A549 (cell line): ENCODE results near the gene GNB5. TPM values are rescaled to one million over a fixed set of nuclear protein-coding genes. Genes with fewer than 3 reads are reported as not detected.
A peak's percentile ranks its signal among the peaks of the same experiment; 100 is the strongest.

Experiments used
- ATAC-seq, 2 experiments: fragments of 200-7000 bp in 1 of 2; fragments of >200 bp in 1 of 2; cut with Nextera tagmentation in 1 of 2; cut with Tn5 transposase in 1 of 2; 3 replicates each; pipeline versions ENCODE4 v1.8.0 to v1.9.1; 2018 to 2020; ENCODE audit warnings: mild to moderate bottlenecking in 1 of 2, moderate library complexity in 1 of 2
- CTCF ChIA-PET: fragments of 300-600 bp; sonication (Branson Sonifier 250); formaldehyde crosslinking; extraction: SDS; loops from one replicate; lab custom pipeline; 2021; ENCODE audit warnings: antibody characterized with exemption, inconsistent platforms; lab: Yijun Ruan, JAX
- POLR2A ChIA-PET: fragments of 350-600 bp; formaldehyde crosslinking; extraction: SDS; loops from one replicate; lab custom pipeline; 2021; ENCODE audit warnings: antibody characterized with exemption, inconsistent platforms; lab: Yijun Ruan, JAX
- DNase-seq, 2 experiments: peaks; one replicate each; pipeline versions ENCODE4 v3.0.0 to v3.0.0-alpha.2; 2011 to 2016; ENCODE audit warnings: low read depth in 1 of 2, low spot score in 1 of 2
- FAIRE-seq: peaks from 2 replicates; lab custom pipeline; 2011; peaks lifted over from hg19 to GRCh38; lab: Jason Lieb, UNC
- H3K27ac ChIP-seq, 2 experiments: fragments of >200 bp; sonication (Bioruptor Twin); formaldehyde crosslinking; 3 replicates each; pipeline ENCODE4 v1.5.1; 2016 to 2017
- H3K4me1 ChIP-seq: fragments of >200 bp; sonication (Bioruptor Twin); formaldehyde crosslinking; 3 replicates; pipeline ENCODE4 v1.6.1; 2016
- H3K4me2 ChIP-seq: fragments of >200 bp; sonication (Bioruptor Twin); formaldehyde crosslinking; 3 replicates; pipeline ENCODE4 v1.6.1; 2016
- H3K4me3 ChIP-seq: fragments of >200 bp; sonication (Bioruptor Twin); formaldehyde crosslinking; 3 replicates; pipeline ENCODE4 v1.5.1; 2016
- H3K9me3 ChIP-seq: fragments of >200 bp; sonication (Bioruptor Twin); formaldehyde crosslinking; 3 replicates; pipeline ENCODE4 v1.6.1; 2016
- CBX8 ChIP-seq: fragments of 200-600 bp; sonication (generic); IDR thresholded peaks from 2 replicates; pipeline ENCODE4 v1.6.1; 2016
- CEBPB ChIP-seq, 2 experiments: fragments of >200 bp in 1 of 2; sonication (Bioruptor Twin) in 1 of 2; formaldehyde crosslinking in 1 of 2; IDR thresholded peaks; 2 replicates each; pipeline ENCODE4 v1.6.1; 2012 to 2016
- CHD4 ChIP-seq: fragments of 200-600 bp; sonication (generic); IDR thresholded peaks from 2 replicates; pipeline ENCODE4 v1.6.1; 2016; ENCODE audit warnings: antibody characterized with exemption, mild to moderate bottlenecking, borderline replicate concordance
- FOSL2 ChIP-seq, 2 experiments: fragments of 450-650 bp in 1 of 2; fragments of >200 bp in 1 of 2; sonication (Bioruptor Twin) in 1 of 2; formaldehyde crosslinking; IDR thresholded peaks; 2 replicates each; pipeline versions ENCODE4 v1.5.0 to v1.6.1; 2016 to 2020; ENCODE audit warnings: mild to moderate bottlenecking in 1 of 2, moderate library complexity in 1 of 2
- HOXB13 ChIP-seq: fragments of 250-450 bp; sonication (Bioruptor Pico); IDR thresholded peaks from 2 replicates; pipeline ENCODE4 v1.5.0; 2020; ENCODE audit warnings: low read depth, mild to moderate bottlenecking, moderate library complexity
- HOXB5 ChIP-seq: fragments of 250-450 bp; sonication (Bioruptor Pico); IDR thresholded peaks from 2 replicates; pipeline ENCODE4 v1.5.0; 2020; ENCODE audit warnings: mild to moderate bottlenecking, moderate library complexity
- JUNB ChIP-seq: fragments of >200 bp; sonication (Bioruptor Twin); formaldehyde crosslinking; IDR thresholded peaks from 2 replicates; pipeline ENCODE4 v1.6.1; 2016
- KDM5A ChIP-seq: fragments of 200-600 bp; sonication (generic); IDR thresholded peaks from 2 replicates; pipeline ENCODE4 v1.6.1; 2016; ENCODE audit warnings: antibody characterized with exemption, mild to moderate bottlenecking
- MAFK ChIP-seq: fragments of 450-650 bp; IDR thresholded peaks from 2 replicates; pipeline ENCODE4 v1.6.1; 2014; ENCODE audit not compliant: partially characterized antibody
- NFE2L2 ChIP-seq: fragments of 150-350 bp; conservative IDR thresholded peaks from 2 replicates; pipeline ENCODE4 v1.6.1; 2014; ENCODE audit warnings: low read length
- POLR2A ChIP-seq: IDR thresholded peaks from 2 replicates; pipeline ENCODE4 v1.6.1; 2012; ENCODE audit warnings: mild to moderate bottlenecking, low read length
- RAD21 ChIP-seq, 2 experiments: fragments of >200 bp in 1 of 2; sonication (Bioruptor Twin) in 1 of 2; formaldehyde crosslinking in 1 of 2; IDR thresholded peaks in 1 of 2; conservative IDR thresholded peaks in 1 of 2; 2 replicates in 1 of 2; 3 replicates in 1 of 2; pipeline ENCODE4 v1.6.1; 2012 to 2018; ENCODE audit warnings: inconsistent platforms in 1 of 2
- RNF2 ChIP-seq: fragments of 200-600 bp; sonication (generic); IDR thresholded peaks from 2 replicates; pipeline ENCODE4 v1.6.1; 2016; ENCODE audit warnings: low read depth, mild to moderate bottlenecking, antibody characterized with exemption, moderate library complexity, borderline replicate concordance
- SMC3 ChIP-seq: fragments of >200 bp; sonication (Bioruptor Twin); formaldehyde crosslinking; IDR thresholded peaks from 3 replicates; pipeline ENCODE4 v1.6.1; 2018; ENCODE audit warnings: inconsistent platforms
- ZNF302 ChIP-seq: fragments of 250-450 bp; sonication (Bioruptor Pico); IDR thresholded peaks from 2 replicates; pipeline ENCODE4 v1.9.0; 2021; ENCODE audit warnings: inconsistent platforms, mild to moderate bottlenecking, moderate library complexity
- WGBS: methylation state at CpG from one replicate; pipeline ENCODE4 v1.1.6; 2017; ENCODE audit errors: missing lambda C conversion rate; 5-methylcytosine and 5-hydroxymethylcytosine counted together
- polyA plus RNA-seq, 4 experiments: library from polyadenylated mRNA; depleted of rRNA in 3 of 4; stranded (reverse); fragments of >200 nt; fragmentation: RNase III in 1 of 4; extraction: RNeasy Plus Mini Kit Qiagen cat#74134 plus additional on column Dnase treatment in 1 of 4; gene quantifications; 2 replicates in 3 of 4; 3 replicates in 1 of 4; pipeline ENCODE4 v1.2.3, GENCODE V29; 2011 to 2017
- TF ChIP-seq, protein P1 (sequence below): IDR thresholded peaks from 2 replicates; pipeline ENCODE4 v1.6.1; 2012
- TF ChIP-seq, protein P2 (sequence below): fragments of >200 bp; sonication (Bioruptor Twin); formaldehyde crosslinking; IDR thresholded peaks from 3 replicates; pipeline ENCODE4 v1.6.1; 2016

The GNB5 gene
- polyA plus RNA-seq, 2 of the 4 experiments (the other 2 are of a cell fraction), result 57.2 to 67.5 TPM

DNA sequence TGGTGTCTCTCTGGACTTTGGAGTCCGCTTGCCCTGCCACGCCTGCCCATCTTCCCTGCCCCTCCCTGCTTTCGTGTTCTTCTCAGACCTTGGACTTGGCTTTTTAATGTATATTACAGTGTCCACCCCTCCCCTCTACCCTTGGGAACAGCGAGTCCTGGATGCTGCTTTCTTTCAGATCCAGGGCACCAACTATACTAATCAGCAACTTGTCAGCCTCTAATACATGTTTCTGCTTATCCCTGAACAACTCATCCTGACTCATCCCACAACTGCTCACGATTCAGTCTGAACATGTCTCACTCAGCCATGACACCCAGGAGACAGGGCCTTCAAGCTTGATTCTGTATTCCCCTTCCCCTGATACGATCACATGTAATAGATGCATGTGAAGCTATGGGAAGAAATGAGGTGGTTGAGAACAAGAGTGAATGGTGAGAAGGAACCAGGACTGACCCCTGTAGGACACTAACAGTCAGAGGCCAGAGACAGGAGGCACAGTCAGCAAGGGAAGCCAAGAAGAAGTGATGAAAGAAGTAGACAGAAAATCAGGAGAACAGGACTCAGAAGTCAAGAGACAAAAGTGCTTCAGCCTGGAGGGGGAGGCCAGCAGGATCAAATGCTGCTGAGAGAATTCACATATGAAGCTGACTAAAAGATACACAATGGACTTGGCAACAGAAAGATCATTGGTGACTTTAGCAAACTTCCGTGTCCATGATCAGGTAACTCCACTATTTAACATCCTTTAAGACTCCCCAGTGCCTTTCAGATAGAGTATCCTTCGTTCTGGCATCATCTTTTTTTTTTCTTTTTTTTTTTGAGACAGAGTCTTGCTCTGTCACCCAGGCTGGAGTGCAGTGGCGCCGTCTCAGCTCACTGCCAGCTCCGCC, 114.1 kb downstream of the GNB5 start:
- 61% methylated on average over 11 of the region's 11 CpGs for WGBS
- peak; percentile 84 to 87 for ATAC-seq
- H3K4me1 ChIP-seq, result peaks cover 34% of the 10 kb centered on the region
- H3K4me3 ChIP-seq, result no peak overlapping the region
- peak overlapping the region; percentile 52 for H3K4me2 ChIP-seq
- FAIRE-seq, result no peak
- POLR2A ChIA-PET, result interaction anchor here (0.9 to 1.9 kb wide), 2 partner anchors 57 to 106 kb away, joined by 3 to 6 read pairs; partner anchors contain the start of gene LEO1
- H3K27ac ChIP-seq, result peak overlapping the region; percentile 69 to 82
- TF ChIP-seq, protein P1, sequence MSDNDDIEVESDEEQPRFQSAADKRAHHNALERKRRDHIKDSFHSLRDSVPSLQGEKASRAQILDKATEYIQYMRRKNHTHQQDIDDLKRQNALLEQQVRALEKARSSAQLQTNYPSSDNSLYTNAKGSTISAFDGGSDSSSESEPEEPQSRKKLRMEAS, result peak; percentile 25; the same call in 1 of the 2 replicates
- TF ChIP-seq MAFK (peak; percentile 26), CHD4 (no peak), RAD21 (conservative IDR thresholded peaks at IDR 0.05 in 1 of 2, IDR thresholded peaks at IDR 0.05 in 1 of 2) (0 out of 5 replicates have a peak, but pooled peaks of 1 of the 2 experiments have one; percentile 23), FOSL2 (IDR thresholded peaks at IDR 0.05) (0 out of 2 replicates have a peak, but pooled peaks have one; percentile 62), FOSL2 (CRISPR knock-in tag; IDR thresholded peaks at IDR 0.05) (peak; percentile 79), JUNB (peak; percentile 72), KDM5A (no peak)
- CTCF ChIA-PET, result interaction anchor here (0.5 to 7.6 kb wide), 21 partner anchors 8 to 106 kb away, joined by 3 to 89 read pairs (median 4); partner anchors contain the start of gene LEO1
- DNase-seq, result peak; percentile 71
- H3K9me3 ChIP-seq, result no peaks in the 10 kb centered on the region

DNA sequence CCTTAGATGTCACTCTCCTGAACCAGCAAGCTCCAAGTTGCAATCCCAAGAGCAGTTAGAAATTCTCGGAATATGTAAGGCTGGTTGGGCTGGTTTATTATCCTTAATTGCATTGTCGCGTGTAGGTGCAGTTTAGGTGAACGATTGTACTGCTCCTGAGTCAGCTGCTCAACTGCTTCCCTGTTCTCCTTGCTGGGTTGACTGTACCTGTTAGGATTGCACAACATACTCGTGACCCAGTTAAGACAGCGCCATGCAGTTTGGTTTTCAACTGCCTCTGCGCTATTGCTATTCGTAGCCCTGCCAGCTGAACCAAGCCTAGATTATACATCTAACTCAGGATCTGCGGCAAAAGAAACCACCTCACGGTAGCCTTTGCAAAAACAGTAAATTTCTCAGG, 119.6 kb downstream of the GNB5 start:
- H3K4me1 ChIP-seq, result peaks cover 17% of the 10 kb centered on the region
- no peaks in the 10 kb centered on the region for H3K9me3 ChIP-seq
- 83% methylated on average over 10 of the region's 10 CpGs for WGBS
- TF ChIP-seq CEBPB (IDR thresholded peaks at IDR 0.05) (0 out of 4 replicates have a peak, but pooled peaks have one; percentile 8 to 16), RAD21 (conservative IDR thresholded peaks at IDR 0.05 in 1 of 2, IDR thresholded peaks at IDR 0.05 in 1 of 2) (no peak)
- no peak overlapping the region for H3K4me3 ChIP-seq
- peak overlapping the region in 1 of 2 experiments; percentile 9; a peak in 1 of 6 replicates for H3K27ac ChIP-seq
- DNase-seq, result no peak
- no peak for FAIRE-seq
- POLR2A ChIA-PET, result no interaction called here
- ATAC-seq, result no peak
- CTCF ChIA-PET, result interaction anchor here (0.7 to 7.3 kb wide), 8 partner anchors 9 to 156 kb away, joined by 3 to 89 read pairs (median 4); no protein-coding TSS in a partner anchor
- H3K4me2 ChIP-seq, result no peak overlapping the region

DNA sequence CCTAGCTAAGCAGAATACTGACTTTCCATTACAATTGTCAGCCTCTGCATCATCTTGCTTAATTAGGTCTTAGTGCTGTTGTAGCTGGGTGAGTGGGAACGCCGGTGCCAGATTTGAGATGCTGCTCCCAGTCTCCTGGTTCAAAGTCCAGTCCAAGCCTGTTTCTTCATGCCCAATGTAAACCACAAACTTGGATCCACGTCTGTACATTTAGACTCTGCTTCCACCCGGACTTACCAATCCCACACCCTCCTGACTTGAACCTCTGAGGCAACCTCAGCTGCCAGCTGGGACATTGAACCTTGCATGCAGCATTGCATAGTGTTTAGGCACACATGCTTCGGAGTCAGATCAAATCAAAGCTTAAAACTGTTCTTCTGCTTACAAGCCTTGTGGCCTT, 121.6 kb downstream of the GNB5 start:
- WGBS, result 41% methylated on average over 5 of the region's 5 CpGs
- no peak for FAIRE-seq
- H3K4me3 ChIP-seq, result no peak overlapping the region
- no peak for TF ChIP-seq RNF2
- TF ChIP-seq, protein P2, sequence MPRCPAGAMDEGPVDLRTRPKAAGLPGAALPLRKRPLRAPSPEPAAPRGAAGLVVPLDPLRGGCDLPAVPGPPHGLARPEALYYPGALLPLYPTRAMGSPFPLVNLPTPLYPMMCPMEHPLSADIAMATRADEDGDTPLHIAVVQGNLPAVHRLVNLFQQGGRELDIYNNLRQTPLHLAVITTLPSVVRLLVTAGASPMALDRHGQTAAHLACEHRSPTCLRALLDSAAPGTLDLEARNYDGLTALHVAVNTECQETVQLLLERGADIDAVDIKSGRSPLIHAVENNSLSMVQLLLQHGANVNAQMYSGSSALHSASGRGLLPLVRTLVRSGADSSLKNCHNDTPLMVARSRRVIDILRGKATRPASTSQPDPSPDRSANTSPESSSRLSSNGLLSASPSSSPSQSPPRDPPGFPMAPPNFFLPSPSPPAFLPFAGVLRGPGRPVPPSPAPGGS, result no peak
- TF ChIP-seq ZNF302 (CRISPR knock-in tag), result no peak
- no peak for TF ChIP-seq HOXB5 (CRISPR knock-in tag)
- no peak for TF ChIP-seq MAFK
- TF ChIP-seq CBX8, result no peak
- TF ChIP-seq POLR2A, result no peak
- no peak for TF ChIP-seq HOXB13 (CRISPR knock-in tag)
- no peak for TF ChIP-seq SMC3
- no peak for TF ChIP-seq NFE2L2
- no peak for DNase-seq
- H3K9me3 ChIP-seq, result no peaks in the 10 kb centered on the region
- CTCF ChIA-PET, result interaction anchor here (0.5 to 7.3 kb wide), 7 partner anchors 11 to 158 kb away, joined by 4 to 89 read pairs (median 6); partner anchors contain the start of gene LEO1
- ATAC-seq, result peak; percentile 16 to 43; a peak in 4 of 6 replicates
- H3K27ac ChIP-seq, result peak overlapping the region in 1 of 2 experiments; percentile 23; a peak in 3 of 6 replicates
- H3K4me1 ChIP-seq, result peaks cover 13% of the 10 kb centered on the region
- peak overlapping the region; percentile 46 for H3K4me2 ChIP-seq
- POLR2A ChIA-PET, result interaction anchor here (0.9 kb wide), 1 partner anchor 48 kb away, joined by 3 read pairs; no protein-coding TSS in a partner anchor
